Activated T-cell treated with anti-CD3 and anti-CD28 coated beads, Interleukin-2, amount 50 U/mL, for 4 hours (primary cell): Measurements from ENCODE around the gene TPRX2. TPM values are rescaled to one million over a fixed set of nuclear protein-coding genes. Genes with fewer than 3 reads are reported as not detected.
"Not testable (repeated sequence)": the region's sequence is repeated elsewhere in the genome, so short reads cannot be mapped to it uniquely, and the experiment has no call there.

ENCODE experiments used
- ATAC-seq, 2 donors: fragments of 200-7000 bp; cut with Tn5 transposase; one replicate each; pipeline ENCODE4 v1.10.0; 2021
- DNase-seq: peaks from one replicate; pipeline ENCODE4 v3.0.0-alpha.2; 2020
- H3K27me3 Mint-ChIP-seq: one replicate; pipeline ENCODE4 v1.8.0; 2021; ENCODE audit warnings: low read depth, mixed read lengths
- H3K36me3 Mint-ChIP-seq: one replicate; pipeline ENCODE4 v1.8.0; 2022; ENCODE audit warnings: mixed read lengths; ENCODE audit not compliant: insufficient read depth
- H3K4me1 Mint-ChIP-seq: one replicate; pipeline ENCODE4 v1.8.0; 2021; ENCODE audit warnings: low read depth, mixed read lengths
- H3K4me3 Mint-ChIP-seq: one replicate; pipeline ENCODE4 v1.8.0; 2021; ENCODE audit warnings: mild to moderate bottlenecking, moderate library complexity, mixed read lengths
- H3K9me3 Mint-ChIP-seq: one replicate; pipeline ENCODE4 v1.8.0; 2021; ENCODE audit warnings: mixed read lengths
- total RNA-seq, 3 donors: library from RNA; stranded (reverse); gene quantifications; one replicate each; pipeline ENCODE4 v1.2.1, GENCODE V29; 2021

The TPRX2 gene
- total RNA-seq, 3 donors from 2014 or later, result not detected

DNA sequence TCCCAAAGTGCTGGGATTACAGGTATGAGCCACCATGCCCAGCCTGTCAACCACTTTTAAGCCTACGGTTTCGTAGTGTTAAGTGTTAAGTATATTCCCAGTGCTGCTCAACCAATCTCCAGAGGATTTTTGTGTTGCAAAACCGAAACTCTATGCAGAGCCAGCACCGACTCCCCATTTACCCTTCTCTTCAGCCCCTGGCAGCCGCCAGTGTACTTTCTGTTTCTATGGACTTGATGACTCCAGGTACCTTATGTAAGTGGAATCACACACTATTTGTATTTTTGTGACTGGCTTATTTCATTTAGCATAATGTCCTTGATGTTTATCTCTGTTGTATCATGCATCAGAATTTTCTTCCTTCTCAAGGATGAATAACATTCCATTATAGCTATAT is 26.0 kb downstream of the TPRX2 start:
- no peaks in the 10 kb centered on the region for H3K9me3 Mint-ChIP-seq
- no peaks in the 10 kb centered on the region for H3K4me1 Mint-ChIP-seq
- no peaks in the 10 kb centered on the region for H3K36me3 Mint-ChIP-seq
- DNase-seq, result no peak
- H3K4me3 Mint-ChIP-seq, result no peak overlapping the region
- peaks cover 18% of the 10 kb centered on the region for H3K27me3 Mint-ChIP-seq
- ATAC-seq, result no peak

DNA sequence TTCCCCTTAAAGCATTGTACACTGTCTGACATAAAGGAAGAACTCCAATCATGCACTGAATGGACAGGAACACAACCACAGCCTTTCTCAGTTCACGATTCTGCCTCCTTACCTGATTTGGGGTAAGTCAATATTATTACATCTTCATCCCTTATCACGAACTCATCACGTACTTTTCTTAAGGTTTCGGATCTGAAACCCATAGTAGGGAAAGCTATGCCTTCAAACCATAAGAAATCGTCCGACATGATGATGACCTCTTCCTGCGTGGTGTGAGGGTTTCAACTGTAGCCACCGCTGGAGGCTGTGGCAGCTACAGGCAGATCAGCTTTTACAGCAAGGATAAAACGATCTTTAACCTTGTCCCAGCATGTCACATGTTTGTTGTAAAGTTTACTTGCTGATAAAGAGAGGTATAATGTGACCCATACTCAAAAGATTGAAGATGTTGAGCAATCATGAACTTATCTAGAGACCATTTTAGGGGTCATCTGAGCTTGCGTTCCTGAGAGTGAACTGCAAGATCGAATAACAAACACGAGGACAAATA is 27.1 kb downstream of the TPRX2 start, which contains the start of gene SULT2A1:
TSS of gene SULT2A1 (minus strand) at position 306 of the 550 bp plus-strand sequence. CDS start at position 248, 58 bp downstream.
- H3K36me3 Mint-ChIP-seq, result no peaks in the 10 kb centered on the region
- no peak for DNase-seq
- no peaks in the 10 kb centered on the region for H3K9me3 Mint-ChIP-seq
- H3K4me3 Mint-ChIP-seq, result no peak within 1 kb of the TSS
- no peak for ATAC-seq
- no peaks in the 10 kb centered on the region for H3K4me1 Mint-ChIP-seq
- peaks cover 14% of the 10 kb centered on the region for H3K27me3 Mint-ChIP-seq

DNA sequence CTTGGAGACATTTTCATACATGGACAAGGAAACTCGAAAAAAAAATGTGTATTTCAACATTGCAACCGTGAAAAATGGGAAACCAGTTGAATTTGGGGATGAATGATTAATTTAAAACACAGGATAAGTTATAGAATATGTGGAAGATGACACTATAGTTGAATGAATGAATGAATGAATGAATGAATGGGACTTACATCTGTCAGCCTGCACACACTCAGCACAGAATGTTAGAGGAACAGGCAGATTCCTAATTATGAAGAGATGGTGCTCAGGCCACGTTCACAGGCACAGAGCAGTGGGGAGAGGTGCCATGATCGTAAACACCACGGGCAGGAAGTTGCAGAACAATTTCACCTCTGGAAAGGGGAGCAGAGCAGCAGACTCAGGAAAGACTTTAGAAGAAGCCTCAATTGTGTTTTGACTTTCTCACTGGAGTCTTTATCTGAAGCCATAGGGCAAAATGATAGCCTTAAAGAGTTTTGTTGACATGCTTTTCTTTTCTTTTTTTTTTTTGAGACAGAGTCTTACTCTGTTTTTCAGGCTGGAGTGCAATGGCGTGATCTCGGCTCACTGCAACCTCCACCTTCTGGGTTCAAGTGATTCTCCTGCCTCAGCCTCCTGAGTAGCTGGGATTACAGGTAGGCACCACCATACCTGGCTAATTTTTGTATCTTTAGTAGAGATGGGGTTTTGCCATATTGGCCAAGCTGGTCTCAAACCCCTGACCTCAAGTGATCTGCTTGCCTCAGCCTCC is 32.0 kb downstream of the TPRX2 start:
- Mint-ChIP-seq H3K4me1 (no peaks in the 10 kb centered on the region), H3K9me3 (peaks cover 4% of the 10 kb centered on the region), H3K4me3 (no peak overlapping the region), H3K36me3 (no peaks in the 10 kb centered on the region), H3K27me3 (peaks cover 5% of the 10 kb centered on the region)
- no peak for DNase-seq
- no peak for ATAC-seq

DNA sequence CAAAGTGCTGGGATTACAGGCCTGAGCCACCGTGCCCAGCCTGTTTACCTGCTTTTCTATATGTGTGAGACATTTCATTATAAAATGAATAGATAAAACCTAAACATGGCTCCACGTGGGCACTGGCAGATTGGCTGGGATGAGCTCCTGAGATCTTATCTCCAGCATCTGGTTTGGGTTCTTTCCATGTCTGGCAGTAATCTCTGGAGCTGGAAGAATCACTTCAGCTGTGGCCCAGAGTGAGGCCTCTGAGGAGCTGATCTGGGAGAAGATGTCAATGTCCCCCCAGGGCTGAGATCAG is 32.5 kb downstream of the TPRX2 start:
- Mint-ChIP-seq H3K27me3 (peaks cover 5% of the 10 kb centered on the region), H3K36me3 (no peaks in the 10 kb centered on the region), H3K4me1 (no peaks in the 10 kb centered on the region), H3K9me3 (peaks cover 4% of the 10 kb centered on the region), H3K4me3 (no peak overlapping the region)
- DNase-seq, result no peak
- no peak for ATAC-seq

DNA sequence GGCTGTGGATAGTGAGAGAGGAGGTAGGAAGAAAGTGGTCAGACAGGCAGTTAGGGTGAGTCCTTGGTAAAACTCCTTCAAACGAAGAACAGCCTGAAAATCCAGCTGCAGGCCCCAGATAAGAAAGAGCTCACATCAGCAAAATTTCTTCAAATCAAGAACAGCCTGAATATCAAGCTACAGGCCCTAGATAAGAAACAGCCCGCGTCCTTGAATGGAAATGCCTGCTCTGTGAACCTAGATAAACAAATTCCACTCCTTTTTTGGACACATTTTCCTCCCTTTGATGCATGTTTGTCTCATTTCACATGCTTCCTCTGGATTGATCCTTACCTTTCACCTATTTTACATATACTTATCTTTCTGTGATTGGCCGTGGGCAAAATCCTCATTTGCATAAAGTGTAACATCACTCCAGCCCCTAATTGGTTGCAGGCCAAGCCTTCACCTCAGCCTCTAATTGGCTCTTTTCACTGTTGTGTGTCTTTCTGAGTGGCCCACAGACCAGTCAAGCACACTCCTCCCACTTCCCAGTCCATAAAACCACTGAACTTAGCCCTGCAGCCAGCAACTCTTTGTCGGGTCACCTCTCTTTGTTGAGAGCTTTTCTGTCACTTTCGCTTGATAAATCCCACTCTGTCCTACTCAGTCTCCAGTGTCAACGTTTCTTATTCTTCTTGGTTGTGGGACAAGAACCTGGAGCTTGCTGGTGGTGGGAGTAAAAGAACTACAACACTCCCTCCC is 33.1 kb downstream of the TPRX2 start:
- Mint-ChIP-seq H3K36me3 (no peaks in the 10 kb centered on the region), H3K27me3 (peaks cover 5% of the 10 kb centered on the region), H3K4me1 (no peaks in the 10 kb centered on the region), H3K9me3 (peaks cover 4% of the 10 kb centered on the region), H3K4me3 (no peak overlapping the region)
- no peak for ATAC-seq
- DNase-seq, result no peak

DNA sequence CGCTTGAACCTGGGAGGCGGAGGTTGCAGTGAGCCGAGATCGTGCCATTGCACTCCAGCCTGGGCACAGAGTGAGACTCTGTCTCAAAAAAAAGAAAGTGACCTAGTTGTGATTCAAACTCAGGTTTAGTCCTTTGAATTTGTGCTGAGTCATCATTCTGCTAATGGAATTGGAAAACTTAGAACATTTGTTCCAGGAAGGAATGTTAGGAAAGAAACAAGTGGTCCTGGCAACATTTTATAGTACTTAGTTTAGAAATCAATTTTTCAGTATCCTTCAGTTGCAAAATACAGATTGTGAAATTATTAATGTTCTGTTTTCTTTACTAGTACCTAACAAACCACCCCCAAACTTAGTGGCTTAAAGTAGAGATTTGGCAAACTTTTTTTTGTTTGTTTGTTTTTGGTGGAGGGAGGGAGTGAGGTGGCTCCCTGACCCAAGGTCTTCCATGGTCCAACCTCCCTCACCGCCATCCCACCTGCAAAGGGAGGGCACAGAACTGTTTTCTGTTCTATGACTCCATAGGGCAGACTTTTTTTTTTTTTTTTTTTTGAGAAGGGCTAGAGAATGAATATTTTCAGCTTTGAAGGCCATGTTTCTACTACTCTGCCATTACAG is 36.2 kb downstream of the TPRX2 start:
- Mint-ChIP-seq H3K36me3 (no peaks in the 10 kb centered on the region), H3K27me3 (peaks cover 6% of the 10 kb centered on the region), H3K4me1 (no peaks in the 10 kb centered on the region), H3K4me3 (no peak overlapping the region), H3K9me3 (peaks cover 4% of the 10 kb centered on the region)
- no peak for ATAC-seq
- DNase-seq, result no peak

DNA sequence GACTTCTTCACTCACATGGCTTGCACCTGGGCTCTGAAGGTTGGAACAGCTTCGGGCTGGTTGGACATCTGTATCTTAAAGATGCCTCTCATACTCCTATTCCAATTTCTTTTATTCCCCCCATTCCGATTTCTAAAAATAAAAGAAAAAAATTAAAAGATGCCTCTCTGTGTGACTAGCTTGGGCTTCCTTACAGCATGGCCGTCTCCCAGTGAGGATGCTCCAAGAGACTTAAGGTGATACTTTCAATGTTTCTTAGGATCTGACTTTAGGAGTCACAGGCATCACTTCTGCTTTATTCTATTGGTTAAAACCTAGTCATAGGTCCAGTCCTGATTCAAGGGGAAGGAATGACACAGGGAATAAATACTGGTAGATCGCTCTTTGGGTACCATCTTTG is 37.0 kb downstream of the TPRX2 start:
- Mint-ChIP-seq H3K4me3 (no peak overlapping the region), H3K27me3 (peaks cover 10% of the 10 kb centered on the region), H3K36me3 (no peaks in the 10 kb centered on the region), H3K9me3 (peaks cover 4% of the 10 kb centered on the region), H3K4me1 (no peaks in the 10 kb centered on the region)
- no peak for ATAC-seq
- no peak for DNase-seq

DNA sequence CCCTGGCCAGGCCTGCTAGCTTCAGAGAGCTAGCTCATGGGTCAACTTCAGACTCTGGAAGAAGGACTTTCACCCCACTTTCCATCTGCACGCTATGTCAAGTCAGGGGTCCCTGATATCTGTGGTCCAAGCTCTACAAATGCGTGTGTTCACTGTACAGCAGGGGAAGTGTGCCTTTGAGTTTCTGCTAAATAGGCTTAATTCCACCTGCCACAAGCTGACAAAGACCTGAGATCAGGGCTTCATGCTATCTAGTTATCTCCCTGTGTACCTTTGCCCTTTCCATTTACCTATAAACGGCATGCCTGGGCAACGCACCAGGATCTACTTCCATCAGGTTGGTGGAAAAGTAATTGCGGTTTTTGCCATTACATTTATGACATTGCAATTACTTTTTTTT is 37.7 kb downstream of the TPRX2 start:
- H3K36me3 Mint-ChIP-seq, result no peaks in the 10 kb centered on the region
- no peak for ATAC-seq
- H3K4me3 Mint-ChIP-seq, result no peak overlapping the region
- H3K4me1 Mint-ChIP-seq, result no peaks in the 10 kb centered on the region
- DNase-seq, result no peak
- H3K27me3 Mint-ChIP-seq, result peaks cover 10% of the 10 kb centered on the region
- H3K9me3 Mint-ChIP-seq, result peaks cover 4% of the 10 kb centered on the region

DNA sequence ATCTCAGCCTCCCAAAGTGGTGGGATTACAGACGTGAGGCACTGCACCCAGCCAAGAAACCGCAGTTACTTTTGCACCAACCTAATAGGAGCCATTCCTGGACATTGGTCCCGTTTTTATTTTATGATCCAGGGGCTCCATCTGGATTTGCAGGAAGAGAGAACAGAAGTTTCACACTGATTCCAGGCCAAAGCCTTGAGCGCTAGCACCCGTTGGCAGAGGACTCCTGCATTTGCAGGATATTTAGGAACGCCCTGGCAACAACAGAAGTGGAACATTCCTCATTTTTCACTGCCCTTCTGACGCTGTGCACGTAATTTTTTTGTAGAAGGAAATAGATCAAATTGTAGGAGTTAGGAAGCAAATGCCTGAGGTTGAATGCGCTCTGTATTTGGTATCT is 38.8 kb downstream of the TPRX2 start:
- H3K9me3 Mint-ChIP-seq, result no peaks in the 10 kb centered on the region
- no peak overlapping the region for H3K4me3 Mint-ChIP-seq
- H3K36me3 Mint-ChIP-seq, result no peaks in the 10 kb centered on the region
- peaks cover 15% of the 10 kb centered on the region for H3K27me3 Mint-ChIP-seq
- DNase-seq (no peak), ATAC-seq (no peak)
- no peaks in the 10 kb centered on the region for H3K4me1 Mint-ChIP-seq

DNA sequence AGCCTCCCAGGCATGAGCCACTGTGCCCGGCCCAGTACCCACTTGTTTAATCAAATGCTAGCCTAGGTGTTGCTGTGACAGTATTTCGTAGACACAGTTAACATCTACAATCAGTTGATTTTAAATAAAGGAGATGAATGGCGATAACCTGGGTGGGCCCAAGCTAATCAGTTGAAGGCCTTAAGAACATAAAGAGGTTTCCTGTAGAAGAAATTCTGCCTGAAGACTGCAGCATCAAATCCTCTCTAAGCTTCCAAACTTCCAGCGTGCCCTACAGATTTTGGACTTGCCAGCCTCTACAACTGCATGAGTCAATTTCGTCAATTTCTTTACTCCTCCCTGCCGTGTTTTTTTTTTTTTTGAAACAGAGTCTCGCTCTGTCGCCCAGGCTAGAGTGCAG is 40.3 kb downstream of the TPRX2 start:
- Mint-ChIP-seq H3K4me3 (no peak overlapping the region), H3K27me3 (peaks cover 18% of the 10 kb centered on the region), H3K9me3 (no peaks in the 10 kb centered on the region), H3K36me3 (no peaks in the 10 kb centered on the region), H3K4me1 (no peaks in the 10 kb centered on the region)
- ATAC-seq (no peak), DNase-seq (no peak)

DNA sequence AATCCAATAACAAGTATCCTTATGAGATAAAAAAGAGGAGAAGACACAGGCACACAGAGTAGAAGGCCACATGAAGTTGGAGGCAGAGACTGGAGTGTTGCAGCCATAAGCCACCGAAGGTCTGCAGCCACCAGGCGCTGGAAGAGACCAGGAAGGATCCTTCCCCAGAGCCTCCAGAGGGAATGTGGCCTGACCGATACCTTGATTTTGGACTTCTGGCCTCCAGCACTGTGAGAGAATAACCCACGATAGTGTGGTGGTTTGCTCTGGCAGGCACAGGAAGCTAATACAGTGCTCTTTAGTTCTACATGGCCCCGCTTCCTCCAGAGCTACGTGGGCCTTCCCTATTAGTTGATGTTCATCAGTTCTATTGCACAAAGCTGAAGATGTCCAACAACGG is 42.3 kb downstream of the TPRX2 start:
- Mint-ChIP-seq H3K9me3 (no peaks in the 10 kb centered on the region), H3K27me3 (peaks cover 18% of the 10 kb centered on the region), H3K36me3 (no peaks in the 10 kb centered on the region), H3K4me1 (no peaks in the 10 kb centered on the region), H3K4me3 (no peak overlapping the region)
- DNase-seq, result no peak
- no peak for ATAC-seq

DNA sequence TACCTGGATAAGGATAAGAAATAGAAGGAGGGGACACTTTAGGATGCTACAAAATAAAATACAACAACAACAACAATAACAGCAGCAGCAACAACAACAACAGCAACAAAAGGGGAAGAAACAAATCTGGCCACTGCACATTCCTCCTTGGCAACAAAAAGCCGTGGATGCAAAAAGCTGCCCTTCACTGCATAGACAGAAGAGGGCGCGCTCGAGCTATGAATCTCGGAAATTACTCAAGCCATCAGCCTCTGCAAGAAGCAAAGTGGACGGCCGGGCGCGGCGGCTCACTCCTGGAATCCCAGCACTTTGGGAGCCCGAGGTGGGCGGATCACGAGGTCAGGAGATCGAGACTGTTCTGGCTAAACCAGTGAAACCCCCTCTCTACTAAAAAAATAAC is 50.3 kb downstream of the TPRX2 start:
- H3K27me3 Mint-ChIP-seq, H3K4me3 Mint-ChIP-seq, H3K4me1 Mint-ChIP-seq, H3K9me3 Mint-ChIP-seq, ATAC-seq, H3K36me3 Mint-ChIP-seq: not testable (repeated sequence)
- peak; percentile 49 for DNase-seq

DNA sequence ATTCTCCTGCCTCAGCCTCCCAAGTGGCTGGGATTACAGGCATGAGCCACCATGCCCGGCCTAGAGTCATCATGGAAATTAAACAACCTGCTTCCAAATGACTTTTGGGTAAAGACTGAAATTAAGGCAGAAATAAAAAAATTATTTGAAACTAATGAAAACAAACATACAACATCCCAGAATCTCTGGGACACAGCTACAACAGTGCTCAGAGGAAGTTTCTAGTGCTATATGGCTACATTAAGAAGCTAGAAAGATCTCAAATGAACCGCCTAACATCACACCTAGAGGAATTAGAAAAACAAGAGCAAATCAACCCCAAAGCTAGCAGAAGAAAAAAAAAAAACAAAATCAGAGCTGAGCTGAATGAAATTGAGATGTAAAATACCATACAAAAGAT is 51.2 kb downstream of the TPRX2 start:
- not testable (repeated sequence) for H3K27me3 Mint-ChIP-seq, ATAC-seq, H3K9me3 Mint-ChIP-seq, H3K4me1 Mint-ChIP-seq, H3K4me3 Mint-ChIP-seq, H3K36me3 Mint-ChIP-seq, DNase-seq
